ENCODE data around the gene DCAF10.
"Not testable (repeated sequence)": the region's sequence is repeated elsewhere in the genome, so short reads cannot be mapped to it uniquely, and the experiment has no call there.

Gene DCAF10

GRCh38 chr9:37870799-37871176, 70.2 kb downstream of the DCAF10 start:
- no peak for DNase-seq

- DNase-seq = no peak
Observed at GRCh38 chr9:37873955-37874354, 73.4 kb downstream of the DCAF10 start.

GRCh38 chr9:37876376-37876775, 75.8 kb downstream of the DCAF10 start:
- no peak for DNase-seq

- DNase-seq = no peak
Observed at GRCh38 chr9:37880916-37881479, 80.4 kb downstream of the DCAF10 start.

- DNase-seq = not testable (repeated sequence)
Observed at GRCh38 chr9:37887977-37888583, 87.5 kb downstream of the DCAF10 start.

GRCh38 chr9:37889536-37889935, 88.9 kb downstream of the DCAF10 start:
- DNase-seq = no peak

GRCh38 chr9:37891042-37891441, 90.4 kb downstream of the DCAF10 start:
- not testable (repeated sequence) for DNase-seq

- no peak for DNase-seq
Observed at GRCh38 chr9:37892063-37892462, 91.5 kb downstream of the DCAF10 start.

GRCh38 chr9:37897665-37898064, 97.1 kb downstream of the DCAF10 start:
- DNase-seq = no peak

GRCh38 chr9:37899041-37899440, 98.4 kb downstream of the DCAF10 start:
- DNase-seq = no peak

- DNase-seq = no peak
Observed at GRCh38 chr9:37902131-37902530, 101.5 kb downstream of the DCAF10 start.

- no peak for DNase-seq
Observed at GRCh38 chr9:37902796-37903646, 102.4 kb downstream of the DCAF10 start.

- DNase-seq = peak; percentile 56
Observed at GRCh38 chr9:37903647-37904444, 103.2 kb downstream of the DCAF10 start, which contains the start of gene SLC25A51. TSS of gene SLC25A51 (minus strand) at chr9:37904127. CDS start at chr9:37888550, 15,577 bp downstream.

- DNase-seq = no peak
Observed at GRCh38 chr9:37904445-37905130, 104.0 kb downstream of the DCAF10 start.

GRCh38 chr9:37905131-37905505, 104.5 kb downstream of the DCAF10 start:
- DNase-seq = no peak

- no peak for DNase-seq
Observed at GRCh38 chr9:37905776-37906175, 105.2 kb downstream of the DCAF10 start.

GRCh38 chr9:37906312-37907239, 106.0 kb downstream of the DCAF10 start:
- DNase-seq = no peak

GRCh38 chr9:37908283-37908682, 107.7 kb downstream of the DCAF10 start:
- no peak for DNase-seq

- no peak for DNase-seq
Observed at GRCh38 chr9:37908698-37909186, 108.1 kb downstream of the DCAF10 start.

- no peak for DNase-seq
Observed at GRCh38 chr9:37909326-37909725, 108.7 kb downstream of the DCAF10 start.

GRCh38 chr9:37909836-37910235, 109.2 kb downstream of the DCAF10 start:
- DNase-seq = not testable (repeated sequence)

All from SHP77 treated with DMSO at 0.1 percent for 48 hours (cell line).